ENCODE results near the gene YOD1. TPM values are rescaled to one million over a fixed set of nuclear protein-coding genes. Genes with fewer than 3 reads are reported as not detected.

Gene YOD1
- total and polyA plus RNA-seq, 10 of the 15 experiments (the other 5 are each of a cell fraction or from before 2014, with no cell fraction given) = 2.1 to 7.9 (median 5.0) TPM

- TF ChIP-seq HDGF (IDR thresholded peaks at IDR 0.05) = no peak
- TF ChIP-seq NFYB (IDR thresholded peaks at IDR 0.05; ENCODE audit: insufficient read depth, low read depth, low read length) = no peak
- TF ChIP-seq FOS (IDR thresholded peaks at IDR 0.05; ENCODE audit: borderline replicate concordance, extremely low read depth, insufficient read length) = no peak
- no peak for TF ChIP-seq JUND (IDR thresholded peaks at IDR 0.05; ENCODE audit: low read depth, low read length)
- TF ChIP-seq E4F1 (IDR thresholded peaks at IDR 0.05; ENCODE audit: borderline replicate concordance, partially characterized antibody) = no peak
- TF ChIP-seq SUPT20H (IDR thresholded peaks at IDR 0.05; ENCODE audit: borderline replicate concordance, control insufficient read depth, low read depth, low read length) = no peak
- TF ChIP-seq SMC3 (IDR thresholded peaks at IDR 0.05; ENCODE audit: borderline replicate concordance, low read length) = no peak
- TF ChIP-seq BCL11A (IDR thresholded peaks at IDR 0.05; ENCODE audit: low read depth, low read length) = no peak
- no peak for TF ChIP-seq RAD51 (IDR thresholded peaks at IDR 0.05)
- TF ChIP-seq ATF2 (IDR thresholded peaks at IDR 0.05; ENCODE audit: low read length) = no peak
- TF ChIP-seq SIX5 (IDR thresholded peaks at IDR 0.05; ENCODE audit: low read depth, low read length, severe bottlenecking) = no peak
- ChIA-PET RAD21 (ENCODE audit: unreplicated experiment) (interaction anchor here (1.0 to 2.2 kb wide), 5 partner anchors 29 to 450 kb away, joined by 3 to 7 read pairs (median 4); partner anchors contain the start of gene CD55), SMC1A (ENCODE audit: uncharacterized antibody, unreplicated experiment) (interaction anchor here (1.1 to 7.1 kb wide), 6 partner anchors 18 to 449 kb away, joined by 3 to 66 read pairs (median 14); no protein-coding TSS in a partner anchor), CTCF (interaction anchor here (0.8 to 9.2 kb wide), 13 partner anchors 9 to 451 kb away, joined by 3 to 131 read pairs (median 8); partner anchors contain the start of gene C4BPB), POLR2A (no interaction called here)
- H3K4me2 ChIP-seq (ENCODE audit: control insufficient read depth, insufficient read depth) = peak overlapping the region; percentile 81; the same call in 1 of the 2 replicates
- H3K9me3 ChIP-seq (replicated peaks; ENCODE audit: control insufficient read depth, insufficient read depth, low read length) = no peaks in the 10 kb centered on the region; the same call in 2 of the 3 replicates
- H2AFZ ChIP-seq (ENCODE audit: control insufficient read depth, low read depth, low read length) = no peak overlapping the region
- H3K27me3 ChIP-seq (replicated peaks in 1 of 2; ENCODE audit: control insufficient read depth in 2 of 2, insufficient read depth in 2 of 2, low read length in 1 of 2) = no peaks in the 10 kb centered on the region
- no peak overlapping the region for H3K4me3 ChIP-seq
- peaks cover 29% of the 10 kb centered on the region for H3K79me2 ChIP-seq (ENCODE audit: control insufficient read depth, insufficient read depth, low read length)
- H3K27ac ChIP-seq (ENCODE audit: control insufficient read depth, insufficient read depth) = no peak overlapping the region
- peaks cover 0 to 8% of the 10 kb centered on the region in 2 experiments; a peak in 2 of 4 replicates for H3K36me3 ChIP-seq (ENCODE audit: control insufficient read depth in 2 of 2, insufficient read depth in 2 of 2, low read length in 1 of 2)
- H3K9ac ChIP-seq (ENCODE audit: control insufficient read depth, insufficient read depth, low read length) = peak overlapping the region; percentile 10; the same call in 1 of the 2 replicates
- DNase-seq (ENCODE audit: low read depth, low spot score) (no peak), FAIRE-seq (no peak), ATAC-seq (no peak)
- H3K4me1 ChIP-seq (ENCODE audit: control insufficient read depth, insufficient read depth, low read length) = peaks cover 17% of the 10 kb centered on the region
- BruUV-seq (replicated peaks) = no TSS peak
- intact Hi-C loops (cut with micrococcal nuclease; ENCODE audit: unreplicated experiment) = no loop called here
- in situ Hi-C loops (cut with MboI) = no loop called here
- H4K20me1 ChIP-seq (ENCODE audit: control insufficient read depth, insufficient read depth) = no peaks in the 10 kb centered on the region
- 69% methylated on average over 4 of the region's 4 CpGs for WGBS (ENCODE audit: insufficient coverage, insufficient replicate concordance, low lambda C conversion rate, missing lambda C conversion rate)
Measured at GRCh38 chr1:207049054-207049453, 2.0 kb downstream of the YOD1 start.
